Skin of body (tissue), 2 donors: Measurements from ENCODE around the gene CCL22. TPM values are rescaled to one million over a fixed set of nuclear protein-coding genes. Genes with fewer than 3 reads are reported as not detected.
"Not testable (repeated sequence)": the region's sequence is repeated elsewhere in the genome, so short reads cannot be mapped to it uniquely, and the experiment has no call there.

Experiments used
- DNase-seq: peaks from one replicate; lab custom pipeline; 2025; lab: John Stamatoyannopoulos, UW
- total RNA-seq: library from RNA; depleted of rRNA; stranded (reverse); fragments of >200 nt; gene quantifications from one replicate; pipeline ENCODE4 v1.2.3, GENCODE V29; 2014

Gene CCL22
- total RNA-seq, 1 donor from 2014 or later: 0.69 TPM

DNA sequence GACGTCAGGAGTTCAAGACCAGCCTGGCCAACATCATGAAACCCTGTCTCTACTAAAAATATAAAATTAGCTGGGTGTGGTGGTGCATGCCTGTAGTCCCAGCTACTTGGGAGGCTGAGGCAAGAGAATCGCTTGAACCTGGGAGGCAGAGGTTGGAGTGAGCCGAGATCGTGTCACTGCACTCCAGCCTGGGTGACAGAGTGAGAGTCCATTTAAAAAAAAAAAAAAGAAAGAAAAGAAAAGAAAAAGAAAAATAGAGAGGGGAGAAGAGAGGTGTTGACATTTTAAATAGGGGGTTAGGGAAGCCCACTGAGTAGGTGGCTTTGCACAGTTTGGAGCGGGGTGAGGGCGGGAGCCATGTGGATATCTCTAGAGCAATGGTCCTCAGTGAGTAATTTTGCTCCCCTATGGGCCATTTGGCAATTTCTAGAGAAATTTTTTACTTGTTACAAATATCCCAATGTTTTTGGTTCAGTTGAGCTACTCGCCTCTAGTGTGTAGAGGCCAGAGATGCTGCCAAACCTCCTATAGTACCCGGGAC lies 16.4 kb downstream of the CCL22 start:
- DNase-seq: not testable (repeated sequence)

DNA sequence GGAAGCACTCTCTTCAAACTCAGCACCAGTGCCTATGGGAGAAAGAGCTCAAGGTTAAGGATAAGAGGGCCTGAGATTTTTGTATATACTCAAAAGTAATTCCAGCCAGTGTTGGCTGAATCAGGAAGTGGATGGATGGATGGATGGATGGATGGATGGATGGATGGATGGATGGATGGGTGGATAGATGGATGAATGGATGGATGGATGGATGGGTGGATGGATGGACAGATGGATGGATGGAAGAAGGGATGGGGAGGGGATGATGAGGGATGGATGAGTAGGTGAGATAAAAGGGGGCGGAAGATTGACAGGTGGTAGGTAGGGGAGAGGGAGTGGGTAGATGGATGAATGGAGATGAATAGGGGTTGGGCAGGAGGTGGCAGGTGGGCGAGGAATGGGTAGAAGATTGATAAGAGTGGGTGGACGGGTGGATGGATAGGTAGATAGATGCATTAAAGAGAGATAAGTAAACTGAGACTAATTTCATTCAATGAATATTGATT lies 17.8 kb downstream of the CCL22 start:
- DNase-seq: no peak

DNA sequence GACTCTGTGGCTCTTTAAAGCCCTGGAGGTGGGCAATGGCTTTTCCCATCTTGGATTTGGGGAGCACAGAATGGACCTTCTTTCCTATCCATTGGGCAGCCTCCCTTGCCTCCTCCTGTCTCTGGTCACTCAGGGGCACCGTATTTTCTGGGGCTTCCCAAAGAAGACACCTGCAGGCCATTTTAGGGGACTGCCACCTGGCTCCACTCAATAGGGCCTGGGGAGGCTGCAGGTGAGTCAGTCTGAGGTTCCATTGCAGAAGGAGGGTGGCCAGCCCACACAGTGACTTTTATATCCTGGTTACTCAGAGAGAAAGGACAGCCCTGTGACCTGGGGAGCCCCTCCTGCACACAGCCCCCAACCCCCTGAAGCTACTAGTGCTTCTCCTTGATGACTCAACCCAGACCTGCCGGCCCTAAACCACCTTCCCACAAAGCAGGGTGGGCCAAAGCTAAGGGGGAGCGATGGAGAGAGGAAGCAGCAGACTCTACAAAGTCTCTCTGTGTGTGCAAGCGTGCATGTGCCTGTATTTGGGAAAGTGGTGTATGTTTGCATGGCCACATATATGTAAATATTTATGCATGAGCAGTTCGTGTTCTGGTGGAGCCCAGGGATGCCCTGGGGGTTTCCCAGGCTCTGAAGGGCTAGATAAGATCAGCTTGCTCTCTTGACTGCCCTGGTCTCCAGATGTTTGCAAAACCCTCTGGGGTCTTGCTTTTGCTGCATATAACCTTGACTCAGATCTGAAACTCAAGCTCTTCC lies 18.7 kb downstream of the CCL22 start:
- DNase-seq: no peak

- no peak for DNase-seq
Measured at GRCh38 chr16:57379579-57379978, 21.0 kb downstream of the CCL22 start.

- DNase-seq: no peak
Measured at GRCh38 chr16:57380671-57381462, 22.3 kb downstream of the CCL22 start.

- no peak for DNase-seq
Measured at GRCh38 chr16:57381791-57382534, 23.4 kb downstream of the CCL22 start.

- DNase-seq: no peak
Measured at GRCh38 chr16:57382535-57383275, 24.1 kb downstream of the CCL22 start.

DNA sequence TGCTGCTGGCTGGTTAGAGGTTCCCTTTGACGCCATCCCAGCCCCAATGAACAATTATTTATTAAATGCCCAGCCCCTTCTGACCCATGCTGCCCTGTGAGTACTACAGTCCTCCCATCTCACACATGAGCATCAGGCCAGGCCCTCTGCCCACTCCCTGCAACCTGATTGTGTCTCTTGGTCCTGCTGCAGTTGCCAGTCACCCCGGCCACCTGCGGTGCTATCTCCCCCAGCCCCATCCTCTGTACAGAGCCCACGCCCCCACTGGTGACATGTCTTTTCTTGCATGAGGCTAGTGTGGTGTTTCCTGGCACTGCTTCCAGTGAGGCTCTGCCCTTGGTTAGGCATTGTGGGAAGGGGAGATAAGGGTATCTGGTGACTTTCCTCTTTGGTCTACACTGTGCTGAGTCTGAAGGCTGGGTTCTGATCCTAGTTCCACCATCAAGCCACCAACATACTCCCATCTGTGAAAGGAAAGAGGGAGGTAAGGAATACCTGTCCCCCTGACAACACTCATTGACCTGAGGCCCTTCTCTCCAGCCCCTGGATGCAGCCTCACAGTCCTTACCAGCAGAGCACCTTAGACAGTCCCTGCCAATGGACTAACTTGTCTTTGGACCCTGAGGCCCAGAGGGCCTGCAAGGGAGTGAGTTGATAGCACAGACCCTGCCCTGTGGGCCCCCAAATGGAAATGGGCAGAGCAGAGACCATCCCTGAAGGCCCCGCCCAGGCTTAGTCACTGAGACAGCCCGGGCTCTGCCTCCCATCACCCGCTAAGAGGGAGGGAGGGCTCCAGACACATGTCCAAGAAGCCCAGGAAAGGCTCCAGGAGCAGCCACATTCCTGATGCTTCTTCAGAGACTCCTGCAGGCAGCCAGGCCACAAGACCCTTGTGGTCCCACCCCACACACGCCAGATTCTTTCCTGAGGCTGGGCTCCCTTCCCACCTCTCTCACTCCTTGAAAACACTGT lies 25.0 kb downstream of the CCL22 start:
- no peak for DNase-seq

GRCh38 chr16:57384248-57385070 lies 25.9 kb downstream of the CCL22 start:
- DNase-seq: no peak

GRCh38 chr16:57385083-57385482 lies 26.5 kb downstream of the CCL22 start:
- DNase-seq: no peak

- DNase-seq: peak; percentile 30
Measured at GRCh38 chr16:57386381-57386951, 27.9 kb downstream of the CCL22 start.

DNA sequence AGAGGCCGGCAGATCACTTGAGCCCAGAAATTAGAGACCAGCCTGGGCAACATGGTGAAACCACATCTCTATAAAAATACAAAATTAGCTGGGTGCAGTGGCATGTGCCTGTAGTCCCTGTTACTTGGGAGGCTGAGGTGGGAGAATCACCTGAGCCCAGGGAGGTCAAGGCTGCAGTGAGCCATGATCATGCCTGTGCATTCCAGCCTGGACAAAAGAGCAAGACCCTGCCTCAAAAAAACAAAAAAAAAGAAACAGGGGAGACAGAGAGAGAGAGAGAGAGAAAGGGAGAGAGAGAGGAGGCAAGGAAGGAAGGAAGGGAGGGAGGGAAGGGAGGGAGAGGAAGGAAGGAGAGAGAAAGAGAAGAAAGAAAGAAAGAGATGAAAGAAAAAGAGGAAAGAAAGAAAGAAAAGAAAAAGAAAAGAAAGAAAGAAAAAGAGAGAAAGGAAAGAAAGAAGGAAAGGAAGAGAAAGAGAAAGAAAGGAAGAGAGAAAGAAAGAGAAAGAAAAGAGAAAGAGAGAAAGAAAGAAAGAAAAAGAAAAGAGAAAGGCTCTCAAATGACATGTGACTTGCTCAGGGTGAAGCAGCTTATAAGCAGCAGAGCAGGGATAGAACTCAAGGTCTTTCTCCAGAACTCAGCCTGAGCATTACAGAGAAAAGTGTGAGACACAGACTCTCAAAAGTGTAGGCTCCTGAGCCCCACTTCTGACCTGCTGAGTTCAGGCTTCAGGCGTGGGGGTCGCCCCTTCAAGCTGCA lies 29.2 kb downstream of the CCL22 start:
- DNase-seq: no peak

GRCh38 chr16:57388359-57389086 lies 29.9 kb downstream of the CCL22 start:
- DNase-seq: no peak

- no peak for DNase-seq
Measured at GRCh38 chr16:57389087-57389468, 30.5 kb downstream of the CCL22 start.

GRCh38 chr16:57390636-57391295 lies 32.2 kb downstream of the CCL22 start:
- no peak for DNase-seq

GRCh38 chr16:57391300-57391699 lies 32.7 kb downstream of the CCL22 start:
- DNase-seq: no peak
